DOHH2 (cell line): ENCODE results near the gene FGD6.

Experiments
- H3F3A ChIP-seq: fragments of 200-600 bp; sonication (generic), shearing (Covaris generic); 2 replicates; pipeline ENCODE4 v1.6.0; 2016; ENCODE audit warnings: antibody characterized with exemption, mild to moderate bottlenecking; ENCODE audit not compliant: control insufficient read depth, insufficient read depth
- H3K27ac ChIP-seq: fragments of 200-600 bp; sonication (generic); 2 replicates; pipeline ENCODE4 v1.5.1; 2014; ENCODE audit warnings: low read depth, mild to moderate bottlenecking, low read length, moderate library complexity
- H3K27me3 ChIP-seq: fragments of 200-600 bp; sonication (generic); 2 replicates; pipeline ENCODE4 v1.6.1; 2014; ENCODE audit warnings: mild to moderate bottlenecking, low read length, mixed read lengths; ENCODE audit not compliant: control insufficient read depth
- H3K36me3 ChIP-seq: fragments of 200-600 bp; sonication (generic); 2 replicates; pipeline ENCODE4 v1.6.1; 2014; ENCODE audit warnings: mild to moderate bottlenecking, low read length, moderate library complexity, mixed read lengths; ENCODE audit not compliant: control insufficient read depth
- H3K4me1 ChIP-seq: fragments of 200-600 bp; sonication (generic); 2 replicates; pipeline ENCODE4 v1.6.1; 2014; ENCODE audit warnings: mild to moderate bottlenecking, low read length, mixed read lengths; ENCODE audit not compliant: control insufficient read depth
- H3K4me2 ChIP-seq: fragments of 200-600 bp; sonication (generic); 2 replicates; pipeline ENCODE4 v1.6.0; 2014; ENCODE audit warnings: mild to moderate bottlenecking, low read length, moderate library complexity
- H3K4me3 ChIP-seq: fragments of 200-600 bp; sonication (generic); 2 replicates; pipeline ENCODE4 v1.5.1; 2014; ENCODE audit warnings: mild to moderate bottlenecking, low read length, mixed read lengths
- H3K79me2 ChIP-seq: fragments of 200-600 bp; sonication (generic); 2 replicates; pipeline ENCODE4 v1.6.1; 2014; ENCODE audit warnings: mild to moderate bottlenecking, low read length, mixed read lengths; ENCODE audit not compliant: control insufficient read depth
- H3K9me2 ChIP-seq: fragments of 200-600 bp; sonication (generic); replicated peaks from 2 replicates; pipeline ENCODE4 v1.6.1; 2014; ENCODE audit warnings: mild to moderate bottlenecking, low read length, mixed read lengths; ENCODE audit not compliant: control insufficient read depth
- H3K9me3 ChIP-seq: fragments of 200-600 bp; sonication (generic); 2 replicates; pipeline ENCODE4 v1.6.1; 2014; ENCODE audit warnings: antibody characterized with exemption, low read length, mixed read lengths; ENCODE audit not compliant: control insufficient read depth, insufficient read depth
- H4K20me1 ChIP-seq: fragments of 200-600 bp; sonication (generic); 2 replicates; pipeline ENCODE4 v1.6.0; 2014; ENCODE audit warnings: low read depth, mild to moderate bottlenecking, antibody characterized with exemption, low read length, moderate library complexity; ENCODE audit not compliant: control insufficient read depth, insufficient read depth
- CTCF ChIP-seq: fragments of 200-600 bp; sonication (generic); IDR thresholded peaks from one replicate; pipeline ENCODE4 v1.5.1; 2014; ENCODE audit warnings: antibody characterized with exemption, mild to moderate bottlenecking, low read depth, low read length; ENCODE audit not compliant: poor library complexity, severe bottlenecking
- EZH2phosphoT487 ChIP-seq: fragments of 200-600 bp; sonication (generic); IDR thresholded peaks from 2 replicates; pipeline ENCODE4 v1.6.1; 2017; ENCODE audit warnings: borderline replicate concordance, mild to moderate bottlenecking, antibody characterized with exemption, low read length, moderate library complexity, mixed read lengths

FGD6 gene

GRCh38 chr12:95184121-95184520 is 33.1 kb downstream of the FGD6 start:
- no peaks in the 10 kb centered on the region; the same call in 1 of the 2 replicates for H3F3A ChIP-seq
- peaks cover 2% of the 10 kb centered on the region; the same call in 1 of the 2 replicates for H4K20me1 ChIP-seq
- no peak overlapping the region for H3K4me2 ChIP-seq
- no peak overlapping the region for H3K27ac ChIP-seq
- H3K36me3 ChIP-seq: peaks cover 76% of the 10 kb centered on the region
- no peaks in the 10 kb centered on the region for H3K9me3 ChIP-seq
- peaks cover 96% of the 10 kb centered on the region for H3K79me2 ChIP-seq
- H3K4me1 ChIP-seq: peaks cover 53% of the 10 kb centered on the region
- H3K9me2 ChIP-seq: no peaks in the 10 kb centered on the region
- no peaks in the 10 kb centered on the region for H3K27me3 ChIP-seq
- TF ChIP-seq EZH2phosphoT487 (no peak), CTCF (no peak)
- H3K4me3 ChIP-seq: no peak overlapping the region

- Histone ChIP-seq H3K4me1 (peaks cover 50% of the 10 kb centered on the region), H3K79me2 (peaks cover 94% of the 10 kb centered on the region), H4K20me1 (peaks cover 2% of the 10 kb centered on the region; the same call in 1 of the 2 replicates), H3K27me3 (no peaks in the 10 kb centered on the region), H3K4me2 (no peak overlapping the region), H3K27ac (no peak overlapping the region), H3F3A (no peaks in the 10 kb centered on the region; the same call in 1 of the 2 replicates), H3K9me2 (no peaks in the 10 kb centered on the region), H3K36me3 (peaks cover 74% of the 10 kb centered on the region), H3K4me3 (no peak overlapping the region), H3K9me3 (no peaks in the 10 kb centered on the region)
- no peak for TF ChIP-seq EZH2phosphoT487
- TF ChIP-seq CTCF: no peak
Measured at GRCh38 chr12:95182868-95183415, 34.3 kb downstream of the FGD6 start.

DNA sequence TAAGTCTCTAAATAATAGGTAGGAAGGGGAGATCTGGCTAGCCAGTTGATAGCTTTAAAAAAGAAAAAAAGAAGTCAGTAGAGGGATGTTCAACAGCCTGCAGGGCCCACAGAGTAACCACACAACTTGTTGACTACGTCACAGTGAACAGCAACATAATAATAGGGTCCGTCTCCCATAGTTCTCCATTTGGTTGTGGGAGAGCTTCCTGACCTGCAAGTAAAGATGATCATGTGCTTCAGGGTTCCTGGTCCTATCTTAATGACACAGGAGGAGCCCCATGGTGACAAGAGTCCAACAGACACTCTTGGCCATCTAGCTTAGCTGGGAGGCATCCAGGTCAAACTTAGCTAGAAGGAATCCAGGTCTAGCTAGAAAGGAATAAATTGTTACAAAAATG is 36.2 kb downstream of the FGD6 start:
- peaks cover 69% of the 10 kb centered on the region for H3K36me3 ChIP-seq

More for the DNA sequence above, 36.2 kb downstream of the FGD6 start:
- peaks cover 2% of the 10 kb centered on the region; the same call in 1 of the 2 replicates for H4K20me1 ChIP-seq
- TF ChIP-seq CTCF: no peak
- no peak for TF ChIP-seq EZH2phosphoT487
- no peaks in the 10 kb centered on the region for H3K27me3 ChIP-seq
- H3K9me3 ChIP-seq: no peaks in the 10 kb centered on the region
- no peak overlapping the region for H3K4me2 ChIP-seq
- 0 out of 2 replicates have a peak, but pooled peaks cover 3% of the 10 kb centered on the region for H3F3A ChIP-seq
- H3K79me2 ChIP-seq: peaks cover 92% of the 10 kb centered on the region
- no peaks in the 10 kb centered on the region for H3K9me2 ChIP-seq
- H3K27ac ChIP-seq: no peak overlapping the region
- peaks cover 50% of the 10 kb centered on the region for H3K4me1 ChIP-seq
- H3K4me3 ChIP-seq: no peak overlapping the region
